HG03520 (cell line): ENCODE results near the gene OLA1.

ENCODE experiments used
- ATAC-seq: cut with Tn5 transposase; IDR thresholded peaks from one replicate; pipeline ENCODE4 v1.9.1; 2021; ENCODE audit warnings: mild to moderate bottlenecking, moderate library complexity; ENCODE audit not compliant: unreplicated experiment

OLA1 gene

GRCh38 chr2:174224665-174225288, 23.6 kb downstream of the OLA1 start:
- ATAC-seq = no peak

GRCh38 chr2:174224125-174224524, 24.2 kb downstream of the OLA1 start:
- no peak for ATAC-seq

- ATAC-seq = no peak
These were observed 24.9 kb downstream of the OLA1 start for GRCh38 chr2:174223388-174223787.

GRCh38 chr2:174222154-174222553, 26.2 kb downstream of the OLA1 start:
- ATAC-seq = no peak

- ATAC-seq = no peak
These were observed 29.0 kb downstream of the OLA1 start for GRCh38 chr2:174219321-174219720.

- ATAC-seq = no peak
These were observed 29.6 kb downstream of the OLA1 start for GRCh38 chr2:174218773-174219172.

- no peak for ATAC-seq
These were observed 30.5 kb downstream of the OLA1 start for GRCh38 chr2:174217869-174218268.

- no peak for ATAC-seq
These were observed 36.4 kb downstream of the OLA1 start for GRCh38 chr2:174211954-174212353.

- no peak for ATAC-seq
These were observed 37.5 kb downstream of the OLA1 start for GRCh38 chr2:174210862-174211261.

GRCh38 chr2:174209325-174209724, 39.0 kb downstream of the OLA1 start:
- no peak for ATAC-seq

- ATAC-seq = no peak
These were observed 40.3 kb downstream of the OLA1 start for GRCh38 chr2:174208026-174208425.

GRCh38 chr2:174205562-174205961, 42.8 kb downstream of the OLA1 start:
- ATAC-seq = no peak

GRCh38 chr2:174202188-174202587, 46.1 kb downstream of the OLA1 start:
- ATAC-seq = no peak

- ATAC-seq = no peak
These were observed 49.3 kb downstream of the OLA1 start for GRCh38 chr2:174198846-174199564.

- ATAC-seq = no peak
These were observed 53.1 kb downstream of the OLA1 start for GRCh38 chr2:174195253-174195652.

GRCh38 chr2:174193737-174194136, 54.6 kb downstream of the OLA1 start:
- no peak for ATAC-seq

GRCh38 chr2:174192664-174193063, 55.7 kb downstream of the OLA1 start:
- no peak for ATAC-seq

- no peak for ATAC-seq
These were observed 56.8 kb downstream of the OLA1 start for GRCh38 chr2:174191342-174192074.

GRCh38 chr2:174184915-174185314, 63.4 kb downstream of the OLA1 start:
- ATAC-seq = no peak

GRCh38 chr2:174184504-174184903, 63.8 kb downstream of the OLA1 start:
- no peak for ATAC-seq

GRCh38 chr2:174183076-174183475, 65.3 kb downstream of the OLA1 start:
- ATAC-seq = no peak

GRCh38 chr2:174181368-174181767, 67.0 kb downstream of the OLA1 start:
- no peak for ATAC-seq
